ENCODE results near the gene SLX4IP.

The SLX4IP gene

GRCh38 chr20:10666221-10667076, 231.3 kb downstream of the SLX4IP start:
- no peak for DNase-seq (ENCODE audit: low read depth)

DNA sequence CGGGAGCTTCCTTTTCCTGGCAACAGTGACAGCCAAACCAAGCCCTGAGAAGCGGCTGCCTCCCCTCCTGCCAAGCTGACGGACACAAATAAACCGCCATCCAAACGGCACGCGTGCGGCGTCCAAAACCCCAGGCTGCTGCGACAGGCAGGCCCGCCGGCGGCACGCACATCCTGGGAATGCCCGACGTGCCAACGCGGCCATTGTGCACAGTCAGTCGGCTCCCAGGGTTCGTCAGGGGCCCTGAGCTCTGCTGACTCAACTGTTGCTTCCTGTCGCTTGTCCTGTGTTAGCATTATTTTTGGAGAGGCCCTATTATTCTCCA, 231.9 kb downstream of the SLX4IP start:
- no peak for DNase-seq (ENCODE audit: low read depth)

GRCh38 chr20:10667560-10668167, 232.6 kb downstream of the SLX4IP start:
- no peak for DNase-seq (ENCODE audit: low read depth)

GRCh38 chr20:10668677-10669368, 233.7 kb downstream of the SLX4IP start:
- no peak for DNase-seq (ENCODE audit: low read depth)

DNA sequence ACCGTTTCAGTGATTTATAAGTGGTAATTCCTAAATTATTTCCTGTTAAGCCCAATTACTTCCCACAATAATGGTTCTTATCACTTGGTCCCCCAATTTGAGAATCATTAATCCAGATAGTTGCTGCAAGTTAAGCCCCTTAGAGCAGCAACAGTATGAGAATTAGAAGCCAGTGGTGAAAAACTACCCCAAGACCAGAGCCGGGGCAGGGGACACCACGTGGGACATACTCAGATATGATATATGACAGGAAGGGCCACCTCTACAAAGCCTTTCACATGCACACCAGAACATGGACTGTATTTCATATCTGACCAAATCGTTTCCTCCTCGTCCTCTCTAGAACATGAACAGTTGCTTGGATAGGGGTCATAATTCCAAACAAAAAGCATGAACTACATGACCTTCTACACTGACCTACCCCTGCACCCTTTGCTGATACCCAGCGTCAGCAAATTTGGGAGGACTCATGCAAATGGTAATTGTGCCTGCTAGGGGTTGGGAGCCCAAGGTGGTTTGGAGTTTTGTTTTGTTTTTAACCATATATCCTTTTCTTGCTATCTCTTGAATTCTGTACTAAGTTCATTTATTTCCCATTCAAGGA, 234.8 kb downstream of the SLX4IP start:
- no peak for DNase-seq (ENCODE audit: low read depth)

DNA sequence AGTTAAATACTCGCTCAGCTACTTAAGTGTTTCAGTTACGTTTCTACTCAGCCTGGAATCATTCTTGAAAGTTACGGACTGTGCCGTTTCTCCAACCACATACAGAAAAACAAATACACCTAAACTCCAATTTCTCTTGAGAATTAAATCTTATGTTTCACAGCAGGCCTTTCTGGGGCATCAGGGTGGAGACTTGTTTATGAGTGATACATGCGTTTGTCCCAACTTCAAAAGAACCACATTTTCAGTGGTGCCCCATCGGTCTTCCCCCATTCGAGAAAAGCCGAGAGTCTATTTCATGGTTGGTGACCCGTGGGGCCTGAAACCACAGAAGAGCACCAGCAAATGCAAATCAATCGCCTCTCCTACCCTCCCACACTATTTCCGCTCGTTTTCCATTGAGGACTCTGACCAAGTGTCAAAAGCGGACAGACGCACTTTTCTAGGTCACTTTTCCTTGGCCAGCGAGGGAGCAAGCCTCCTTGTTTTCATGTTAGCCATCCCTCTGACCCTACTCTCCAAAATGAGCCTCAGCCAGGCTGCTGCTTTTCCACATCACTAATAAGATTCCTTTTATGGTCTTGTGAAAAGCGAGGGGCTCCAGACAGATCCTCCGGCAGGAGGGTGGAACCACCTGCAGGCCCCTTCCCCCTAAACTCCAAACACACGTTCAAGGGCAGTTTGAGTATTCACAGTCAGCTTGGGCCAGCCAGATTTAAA, 235.6 kb downstream of the SLX4IP start:
- no peak for DNase-seq (ENCODE audit: low read depth)

DNA sequence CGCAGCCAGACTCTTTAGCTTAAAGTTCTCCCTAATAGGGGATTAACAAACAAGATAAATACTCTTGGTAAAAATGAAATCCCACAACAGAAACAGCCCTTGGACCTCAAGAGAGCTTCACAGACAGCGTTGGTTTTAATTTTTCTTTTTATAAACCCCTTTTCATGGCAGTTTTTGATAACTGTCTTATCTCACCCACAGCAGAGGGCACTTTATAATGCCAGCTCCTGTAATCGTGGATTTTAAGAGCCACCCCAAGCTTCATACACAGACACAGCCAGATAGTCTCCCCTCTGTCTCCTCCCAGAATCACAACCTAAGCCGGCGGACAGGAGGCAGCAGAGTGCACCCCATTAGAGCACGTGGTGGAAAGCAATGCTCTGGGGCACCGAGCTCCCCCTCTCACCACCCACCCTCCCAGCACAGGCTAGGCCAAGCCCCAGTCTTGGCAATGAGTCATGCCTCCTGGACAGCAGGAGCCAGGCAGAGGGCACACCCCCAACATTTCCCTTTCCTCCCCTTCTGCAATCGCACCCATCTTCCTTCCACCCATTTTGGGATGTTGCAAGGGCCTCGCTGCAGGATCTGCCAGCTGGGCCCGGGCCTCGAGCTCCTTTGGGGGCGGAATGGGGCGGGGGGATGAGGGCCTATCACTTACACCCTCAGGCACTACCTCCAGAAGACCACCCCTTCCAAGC, 236.3 kb downstream of the SLX4IP start:
- DNase-seq (ENCODE audit: low read depth) = no peak

GRCh38 chr20:10671919-10672623, 237.0 kb downstream of the SLX4IP start:
- no peak for DNase-seq (ENCODE audit: low read depth)

GRCh38 chr20:10672624-10673127, 237.6 kb downstream of the SLX4IP start:
- no peak for DNase-seq (ENCODE audit: low read depth)

- DNase-seq (ENCODE audit: low read depth) = no peak
These were observed 238.2 kb downstream of the SLX4IP start for GRCh38 chr20:10673176-10673841.

DNA sequence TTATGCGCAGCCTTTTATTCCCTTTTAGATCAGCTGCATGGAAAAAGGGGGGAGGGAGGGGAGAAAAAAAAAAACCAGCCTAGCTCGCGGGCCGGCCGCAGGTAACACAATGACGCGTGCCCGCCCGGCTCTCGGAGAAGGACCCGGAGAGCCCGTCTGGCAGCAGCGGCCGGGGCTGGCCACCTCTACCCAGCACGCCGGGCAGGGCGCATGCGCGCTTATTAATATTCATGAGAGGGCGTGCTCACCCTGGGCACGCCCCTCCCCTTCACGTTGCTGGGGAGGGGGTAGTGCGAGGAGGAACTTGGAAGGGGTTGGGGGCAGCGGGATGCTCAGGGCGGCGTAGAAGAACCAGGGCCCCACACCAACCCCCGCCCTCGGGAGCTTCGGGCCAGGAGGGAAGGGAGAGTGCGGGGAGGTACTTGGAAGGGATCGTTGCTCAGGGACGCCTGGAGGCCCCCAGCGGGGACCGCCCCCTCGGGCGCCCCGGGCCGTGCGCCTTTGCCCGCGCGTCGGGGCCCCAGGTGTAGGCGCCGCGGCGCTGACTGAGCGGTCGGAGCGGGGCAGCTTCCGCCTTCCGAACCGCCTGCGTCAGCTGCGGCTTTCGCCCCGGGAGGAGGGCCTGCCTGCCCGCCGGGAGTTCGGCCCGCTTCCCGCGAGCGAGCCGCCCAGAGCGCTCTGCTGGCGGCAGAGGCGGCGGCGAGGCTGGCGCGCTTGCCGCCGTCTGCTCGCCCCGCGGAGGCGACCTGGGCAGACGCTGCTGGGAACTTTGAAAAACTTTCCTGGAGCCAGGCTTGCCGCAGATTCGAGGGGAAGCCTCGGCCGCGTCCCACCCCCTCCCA, 239.0 kb downstream of the SLX4IP start, which contains the start of gene JAG1:
TSS of gene JAG1 (minus strand) at position 158 of the 842 bp plus-strand sequence. CDS start 469 bp downstream, outside the sequence.
- DNase-seq (ENCODE audit: low read depth) = no peak

DNA sequence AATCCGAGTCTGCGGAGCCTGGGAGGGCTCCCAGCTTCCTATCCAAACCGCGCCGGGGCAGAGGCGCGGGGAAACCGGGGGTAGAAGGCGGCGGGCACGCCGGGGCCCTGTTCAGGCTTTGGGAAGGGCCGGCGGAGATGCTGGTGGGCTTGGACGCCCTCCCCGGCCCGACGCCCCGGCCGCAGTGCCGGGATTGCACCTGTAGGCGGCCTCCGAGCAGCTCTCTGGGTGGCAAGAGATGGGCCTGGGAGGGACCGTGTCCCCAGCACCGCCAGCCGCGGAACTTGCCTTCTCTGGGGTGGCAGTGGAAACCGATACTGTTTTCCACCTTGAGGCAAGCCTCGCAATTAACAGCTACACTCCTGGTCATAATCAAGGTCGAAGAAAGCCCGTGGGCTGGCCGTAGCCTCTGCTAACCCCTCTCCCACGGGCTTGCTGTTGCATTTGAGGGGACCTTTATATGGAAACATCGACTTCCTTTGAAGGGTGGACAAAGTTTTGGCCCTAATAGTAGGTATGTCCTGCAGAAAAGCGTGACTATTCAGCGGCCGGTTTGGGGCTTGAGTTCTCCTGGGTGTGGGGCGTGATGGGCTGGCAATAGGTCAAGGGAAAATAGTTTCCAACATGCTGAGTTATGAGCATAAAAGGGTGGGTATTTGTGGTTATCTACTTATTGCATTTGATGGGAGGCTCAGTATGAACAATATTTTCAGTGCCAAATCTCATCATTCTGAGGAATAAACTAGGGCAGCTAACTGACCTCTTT, 239.8 kb downstream of the SLX4IP start:
- no peak for DNase-seq (ENCODE audit: low read depth)

- no peak for DNase-seq (ENCODE audit: low read depth)
These were observed 240.3 kb downstream of the SLX4IP start for GRCh38 chr20:10675450-10675848.

DNA sequence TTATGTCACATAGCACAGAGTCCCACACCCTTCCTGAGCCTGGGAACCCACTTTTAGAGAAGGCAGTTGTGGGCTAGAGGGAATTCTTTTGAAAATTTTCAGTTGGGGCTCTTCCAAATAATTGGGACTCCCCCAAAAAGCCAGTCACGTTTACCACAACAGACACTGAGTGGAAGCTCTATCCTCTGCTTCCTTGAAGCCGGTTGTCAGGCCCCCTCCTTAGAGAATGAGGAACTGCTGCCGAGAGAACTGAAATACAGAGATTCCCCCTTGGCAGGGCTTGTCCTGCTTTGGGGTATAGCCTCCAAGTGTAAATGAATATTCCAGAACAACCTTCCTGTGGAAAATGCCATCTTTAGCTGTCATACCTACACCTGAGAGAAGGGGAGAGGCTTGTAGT, 241.4 kb downstream of the SLX4IP start:
- no peak for DNase-seq (ENCODE audit: low read depth)
